ENCODE measurements around the gene ZBTB16.

ZBTB16 gene

DNA sequence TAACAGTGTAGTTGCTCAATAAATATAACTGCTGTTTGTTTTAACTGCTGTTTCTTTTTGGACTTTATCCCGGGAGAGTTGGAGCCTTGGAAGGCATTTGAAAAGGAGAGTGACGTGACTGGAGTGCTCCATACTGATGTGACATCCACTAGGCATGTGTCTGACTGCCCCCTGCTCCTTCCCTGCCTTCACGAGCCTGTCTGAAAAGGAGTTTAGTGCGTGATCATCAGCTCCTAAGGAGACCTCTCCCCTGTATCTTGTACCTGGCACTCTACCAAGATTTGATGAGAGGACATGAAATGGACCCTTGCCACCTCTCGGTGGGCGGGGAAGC lies 22.9 kb downstream of the ZBTB16 start:
- no peak for DNase-seq (ENCODE audit: extremely low read depth, insufficient read length)
- Histone ChIP-seq H3K4me3 (replicated peaks; ENCODE audit: low read depth, low read length) (no peak overlapping the region), H3K27me3 (replicated peaks; ENCODE audit: control insufficient read depth, insufficient read depth, low read length) (peaks cover 1% of the 10 kb centered on the region; the same call in 1 of the 2 replicates), H3K36me3 (ENCODE audit: control insufficient read depth, insufficient read depth, low read length) (no peaks in the 10 kb centered on the region)
- TF ChIP-seq, protein P1, sequence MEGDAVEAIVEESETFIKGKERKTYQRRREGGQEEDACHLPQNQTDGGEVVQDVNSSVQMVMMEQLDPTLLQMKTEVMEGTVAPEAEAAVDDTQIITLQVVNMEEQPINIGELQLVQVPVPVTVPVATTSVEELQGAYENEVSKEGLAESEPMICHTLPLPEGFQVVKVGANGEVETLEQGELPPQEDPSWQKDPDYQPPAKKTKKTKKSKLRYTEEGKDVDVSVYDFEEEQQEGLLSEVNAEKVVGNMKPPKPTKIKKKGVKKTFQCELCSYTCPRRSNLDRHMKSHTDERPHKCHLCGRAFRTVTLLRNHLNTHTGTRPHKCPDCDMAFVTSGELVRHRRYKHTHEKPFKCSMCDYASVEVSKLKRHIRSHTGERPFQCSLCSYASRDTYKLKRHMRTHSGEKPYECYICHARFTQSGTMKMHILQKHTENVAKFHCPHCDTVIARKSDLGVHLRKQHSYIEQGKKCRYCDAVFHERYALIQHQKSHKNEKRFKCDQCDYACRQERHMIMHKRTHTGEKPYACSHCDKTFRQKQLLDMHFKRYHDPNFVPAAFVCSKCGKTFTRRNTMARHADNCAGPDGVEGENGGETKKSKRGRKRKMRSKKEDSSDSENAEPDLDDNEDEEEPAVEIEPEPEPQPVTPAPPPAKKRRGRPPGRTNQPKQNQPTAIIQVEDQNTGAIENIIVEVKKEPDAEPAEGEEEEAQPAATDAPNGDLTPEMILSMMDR (IDR thresholded peaks at IDR 0.05; ENCODE audit: insufficient read depth, low read length, poor library complexity, severe bottlenecking), result no peak

DNA sequence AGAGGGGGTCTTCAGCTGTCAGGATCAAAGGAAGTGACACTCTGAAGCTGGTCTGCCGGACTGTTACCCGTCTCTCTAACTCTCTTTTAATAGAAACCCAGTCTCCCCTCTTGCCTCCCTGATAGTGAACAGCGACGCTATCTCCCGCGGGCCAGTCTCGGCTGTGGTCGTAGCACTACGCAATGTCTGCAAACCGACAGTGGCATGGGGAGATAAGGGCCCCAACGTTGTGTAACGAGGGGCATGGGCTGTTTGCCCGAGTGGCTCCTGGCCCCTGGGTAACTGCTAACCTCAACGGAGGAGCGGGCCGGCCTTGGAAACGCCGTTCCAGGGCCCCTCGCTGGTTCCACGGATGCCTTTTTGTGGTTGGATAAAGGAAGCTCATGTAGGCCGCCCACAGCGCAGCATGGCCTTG lies 23.3 kb downstream of the ZBTB16 start:
- Histone ChIP-seq H3K27me3 (replicated peaks; ENCODE audit: control insufficient read depth, insufficient read depth, low read length) (peaks cover 1% of the 10 kb centered on the region; the same call in 1 of the 2 replicates), H3K36me3 (ENCODE audit: control insufficient read depth, insufficient read depth, low read length) (no peaks in the 10 kb centered on the region), H3K4me3 (replicated peaks; ENCODE audit: low read depth, low read length) (no peak overlapping the region)
- DNase-seq (ENCODE audit: extremely low read depth, insufficient read length), result no peak
- TF ChIP-seq, protein P1 (IDR thresholded peaks at IDR 0.05; ENCODE audit: insufficient read depth, low read length, poor library complexity, severe bottlenecking), result no peak

DNA sequence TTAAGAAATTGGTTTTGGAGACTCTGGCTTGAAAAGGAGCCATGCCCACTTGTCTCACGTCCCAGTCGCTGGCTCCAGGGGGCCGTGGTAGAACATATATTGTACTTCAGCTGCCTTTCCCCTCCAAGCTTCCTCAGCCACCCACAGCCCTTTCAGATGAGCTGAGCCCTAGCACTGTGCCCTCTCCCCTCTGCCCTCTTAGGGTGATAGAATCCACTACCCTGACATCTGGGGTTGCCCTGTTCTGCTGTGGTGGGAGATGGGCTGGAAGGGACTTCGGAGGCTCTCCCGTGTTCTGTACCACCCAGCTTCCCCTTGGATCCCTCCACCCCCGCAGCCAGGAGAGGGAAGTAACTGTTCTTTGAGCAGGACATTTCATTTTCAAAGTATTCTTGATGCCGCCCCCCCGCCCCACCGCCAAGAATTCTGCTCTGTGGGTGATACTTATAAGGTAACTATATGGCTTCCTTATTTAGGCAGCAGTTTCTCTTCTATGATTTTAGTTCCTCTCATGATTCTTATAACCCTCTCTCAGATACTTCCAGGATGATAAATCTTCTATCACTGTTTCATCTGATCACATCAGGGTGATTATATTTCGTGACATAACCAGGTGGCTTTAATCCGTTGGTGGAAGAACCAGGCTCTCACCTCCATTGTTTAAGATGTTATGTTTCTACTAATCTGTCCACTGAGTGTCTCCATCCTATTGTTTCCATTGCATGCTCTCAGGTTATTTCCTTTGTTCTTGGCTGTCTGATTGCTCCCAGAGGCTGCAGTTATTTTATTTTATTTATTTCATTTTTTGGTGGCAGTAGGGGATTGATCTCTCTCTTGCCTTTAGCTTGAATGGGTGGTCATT lies 24.1 kb downstream of the ZBTB16 start:
- no peak overlapping the region for H3K4me3 ChIP-seq (replicated peaks; ENCODE audit: low read depth, low read length)
- H3K27me3 ChIP-seq (replicated peaks; ENCODE audit: control insufficient read depth, insufficient read depth, low read length), result peaks cover 1% of the 10 kb centered on the region; the same call in 1 of the 2 replicates
- no peaks in the 10 kb centered on the region for H3K36me3 ChIP-seq (ENCODE audit: control insufficient read depth, insufficient read depth, low read length)
- no peak for DNase-seq (ENCODE audit: extremely low read depth, insufficient read length)
- TF ChIP-seq, protein P1 (IDR thresholded peaks at IDR 0.05; ENCODE audit: insufficient read depth, low read length, poor library complexity, severe bottlenecking), result no peak

DNA sequence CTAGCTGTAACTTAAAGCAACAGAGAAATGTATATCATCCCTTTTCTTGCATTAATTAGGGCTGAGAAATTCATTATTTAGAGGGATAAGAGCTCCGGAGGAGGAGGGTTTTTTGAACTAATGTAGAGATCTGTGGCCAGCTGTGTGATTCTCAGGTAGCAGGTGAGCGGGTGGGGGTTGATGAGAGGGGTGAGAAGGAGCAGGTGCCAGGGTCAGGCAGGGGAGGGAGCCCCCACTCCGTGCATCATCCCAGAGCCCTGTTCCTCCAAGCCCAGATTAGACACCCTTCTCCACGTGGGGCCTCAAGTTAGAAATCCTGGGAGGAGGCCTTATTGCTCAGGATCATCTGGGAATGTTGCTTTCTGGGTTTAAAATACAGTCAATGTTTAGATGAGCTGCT lies 24.9 kb downstream of the ZBTB16 start:
- TF ChIP-seq, protein P1 (IDR thresholded peaks at IDR 0.05; ENCODE audit: insufficient read depth, low read length, poor library complexity, severe bottlenecking), result no peak
- DNase-seq (ENCODE audit: extremely low read depth, insufficient read length), result no peak
- peaks cover 1% of the 10 kb centered on the region; the same call in 1 of the 2 replicates for H3K27me3 ChIP-seq (replicated peaks; ENCODE audit: control insufficient read depth, insufficient read depth, low read length)
- no peaks in the 10 kb centered on the region for H3K36me3 ChIP-seq (ENCODE audit: control insufficient read depth, insufficient read depth, low read length)
- no peak overlapping the region for H3K4me3 ChIP-seq (replicated peaks; ENCODE audit: low read depth, low read length)

DNA sequence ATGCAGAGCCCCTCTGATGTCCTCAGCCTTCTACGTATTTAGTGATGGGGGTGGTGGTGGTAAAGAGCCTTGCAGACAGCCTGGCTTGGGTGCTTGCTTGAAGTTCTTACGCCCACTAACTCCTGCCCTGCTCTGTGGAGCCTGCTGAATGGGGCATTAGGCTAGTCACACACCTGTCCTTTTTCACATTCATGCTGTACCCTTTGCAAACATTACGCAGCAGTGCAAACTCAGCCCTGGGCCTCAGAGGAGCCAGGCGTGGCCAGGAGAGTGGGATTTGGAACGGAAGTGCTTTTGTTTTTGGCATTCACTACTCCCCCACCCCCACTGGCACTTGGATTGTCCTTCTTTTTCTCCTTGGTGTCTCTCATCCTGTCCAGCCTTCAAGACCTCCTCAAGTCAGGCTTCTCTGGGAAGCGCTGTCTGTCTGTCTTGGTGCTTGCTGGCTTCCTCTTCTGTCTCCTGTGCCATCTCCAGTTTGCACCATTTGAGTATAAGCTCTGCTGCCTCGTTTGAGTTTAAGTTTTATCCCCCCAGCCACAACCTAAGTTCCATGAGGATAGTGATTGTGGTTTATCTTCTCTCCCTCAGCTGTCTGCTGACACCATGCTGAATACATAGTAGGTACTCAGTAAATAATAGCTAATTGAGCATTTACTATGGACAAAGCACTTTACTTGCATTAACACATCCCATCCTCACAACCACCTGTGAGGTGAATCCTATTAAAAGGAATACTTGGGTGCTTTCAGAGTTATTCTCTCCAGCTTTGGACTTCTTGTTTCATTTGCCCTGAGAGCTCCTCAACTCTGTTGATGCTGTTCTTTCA lies 26.7 kb downstream of the ZBTB16 start:
- H3K36me3 ChIP-seq (ENCODE audit: control insufficient read depth, insufficient read depth, low read length), result no peaks in the 10 kb centered on the region
- 0 out of 2 replicates have a peak, but pooled peaks cover 1% of the 10 kb centered on the region for H3K27me3 ChIP-seq (replicated peaks; ENCODE audit: control insufficient read depth, insufficient read depth, low read length)
- no peak overlapping the region for H3K4me3 ChIP-seq (replicated peaks; ENCODE audit: low read depth, low read length)
- DNase-seq (ENCODE audit: extremely low read depth, insufficient read length), result no peak
- TF ChIP-seq, protein P1 (IDR thresholded peaks at IDR 0.05; ENCODE audit: insufficient read depth, low read length, poor library complexity, severe bottlenecking), result no peak
